Gastrocnemius medialis (tissue), 4 donors: Measurements from ENCODE around the gene FLT3LG.

Source experiments
- CTCF ChIP-seq, 5 experiments: fragments of 450-650 bp in 3 of 5; fragments of 200-600 bp in 2 of 5; sonication (generic) in 2 of 5; IDR thresholded peaks in 4 of 5; conservative IDR thresholded peaks in 1 of 5; 1 replicate in 4 of 5; 2 replicates in 1 of 5; pipeline ENCODE4 v1.5.1; 2016 to 2019; ENCODE audit warnings: antibody characterized with exemption in 5 of 5, mild to moderate bottlenecking in 3 of 5, moderate library complexity in 3 of 5
- POLR2A ChIP-seq, 2 donors: fragments of 450-650 bp; IDR thresholded peaks; one replicate each; pipeline ENCODE4 v1.6.1; 2017; ENCODE audit warnings: antibody characterized with exemption in 2 of 2, mild to moderate bottlenecking in 2 of 2, moderate library complexity in 2 of 2

- TF ChIP-seq POLR2A (IDR thresholded peaks at IDR 0.05), result no peak
- TF ChIP-seq CTCF (IDR thresholded peaks at IDR 0.05 in 4 of 5, conservative IDR thresholded peaks at IDR 0.05 in 1 of 5), result no peak
These were observed 43.2 kb upstream of the FLT3LG start for GRCh38 chr19:49430678-49431329.
